Measurements from ENCODE around the gene OVOL1. TPM values are rescaled to one million over a fixed set of nuclear protein-coding genes. Genes with fewer than 3 reads are reported as not detected.

Gene OVOL1
- total RNA-seq, 1 experiment from 2014 or later: not detected

GRCh38 chr11:65796726-65797601, 10.1 kb downstream of the OVOL1 start:
- DNase-seq: no peak
- Histone ChIP-seq H3K9me3 (no peaks in the 10 kb centered on the region), H3K4me3 (no peak overlapping the region), H3K36me3 (no peaks in the 10 kb centered on the region), H3K27me3 (no peaks in the 10 kb centered on the region)

- H3K9me3 ChIP-seq: no peaks in the 10 kb centered on the region
- H3K4me3 ChIP-seq: no peak overlapping the region
- DNase-seq: no peak
- H3K36me3 ChIP-seq: no peaks in the 10 kb centered on the region
- no peaks in the 10 kb centered on the region; the same call in 1 of the 2 replicates for H3K27me3 ChIP-seq
Observed at GRCh38 chr11:65797711-65798110, 10.8 kb downstream of the OVOL1 start.

- H3K36me3 ChIP-seq: no peaks in the 10 kb centered on the region
- no peak for DNase-seq
- peaks cover 5% of the 10 kb centered on the region; the same call in 1 of the 2 replicates for H3K27me3 ChIP-seq
- H3K9me3 ChIP-seq: no peaks in the 10 kb centered on the region
- no peak overlapping the region for H3K4me3 ChIP-seq
Observed at GRCh38 chr11:65798882-65799281, 12.0 kb downstream of the OVOL1 start.

GRCh38 chr11:65801153-65801987, 14.5 kb downstream of the OVOL1 start:
- DNase-seq: no peak
- H3K4me3 ChIP-seq: no peak overlapping the region
- no peaks in the 10 kb centered on the region for H3K9me3 ChIP-seq
- no peaks in the 10 kb centered on the region for H3K36me3 ChIP-seq
- H3K27me3 ChIP-seq: peaks cover 8% of the 10 kb centered on the region; the same call in 1 of the 2 replicates

DNA sequence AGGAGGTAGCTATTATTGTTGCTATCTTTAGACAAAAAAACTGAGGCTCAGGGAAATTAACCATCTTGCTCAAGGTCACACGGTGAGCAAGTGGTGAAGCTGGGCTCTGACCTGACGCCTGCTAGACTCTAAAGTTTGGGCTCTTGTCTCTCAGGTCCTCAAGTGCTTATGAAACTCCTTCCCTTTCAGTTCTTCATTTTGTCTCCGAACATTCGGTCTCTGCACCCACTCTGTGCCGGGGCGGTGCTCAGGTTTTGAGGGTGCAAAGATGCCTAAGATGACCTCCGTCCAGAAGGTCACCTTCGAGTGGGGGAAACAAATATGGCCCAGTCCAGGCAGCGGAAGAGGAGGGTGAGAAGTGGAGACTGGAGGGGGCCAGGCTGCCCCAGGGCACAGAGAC, 16.0 kb downstream of the OVOL1 start:
- H3K36me3 ChIP-seq: no peaks in the 10 kb centered on the region
- H3K4me3 ChIP-seq: no peak overlapping the region
- DNase-seq: no peak
- H3K9me3 ChIP-seq: no peaks in the 10 kb centered on the region
- H3K27me3 ChIP-seq: peaks cover 8% of the 10 kb centered on the region; the same call in 1 of the 2 replicates

- no peak for DNase-seq
- Histone ChIP-seq H3K27me3 (peaks cover 8% of the 10 kb centered on the region; the same call in 1 of the 2 replicates), H3K36me3 (no peaks in the 10 kb centered on the region), H3K4me3 (no peak overlapping the region), H3K9me3 (no peaks in the 10 kb centered on the region)
Observed at GRCh38 chr11:65803797-65804492, 17.1 kb downstream of the OVOL1 start.

DNA sequence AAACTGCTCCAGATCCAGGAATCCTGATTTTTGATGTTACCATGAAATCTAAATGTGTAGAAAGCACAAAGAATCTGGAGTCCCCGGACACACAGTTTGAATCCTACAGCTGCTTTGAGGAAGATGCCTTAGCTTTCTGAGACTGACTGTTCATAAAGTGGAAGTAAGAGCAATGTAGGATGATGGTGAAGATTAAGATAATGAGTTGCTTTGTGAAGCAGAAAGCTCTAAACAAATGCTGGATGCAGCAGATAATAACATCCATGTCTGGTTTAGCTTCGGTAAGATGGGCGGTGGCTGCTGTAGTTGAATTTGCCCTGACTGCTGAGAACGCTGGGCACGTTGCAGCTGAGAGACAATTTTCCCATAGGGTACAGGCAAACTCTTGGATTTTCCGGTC, 20.1 kb downstream of the OVOL1 start:
- Histone ChIP-seq H3K36me3 (no peaks in the 10 kb centered on the region), H3K4me3 (no peak overlapping the region), H3K27me3 (peaks cover 11% of the 10 kb centered on the region; the same call in 1 of the 2 replicates), H3K9me3 (no peaks in the 10 kb centered on the region)
- DNase-seq: no peak

DNA sequence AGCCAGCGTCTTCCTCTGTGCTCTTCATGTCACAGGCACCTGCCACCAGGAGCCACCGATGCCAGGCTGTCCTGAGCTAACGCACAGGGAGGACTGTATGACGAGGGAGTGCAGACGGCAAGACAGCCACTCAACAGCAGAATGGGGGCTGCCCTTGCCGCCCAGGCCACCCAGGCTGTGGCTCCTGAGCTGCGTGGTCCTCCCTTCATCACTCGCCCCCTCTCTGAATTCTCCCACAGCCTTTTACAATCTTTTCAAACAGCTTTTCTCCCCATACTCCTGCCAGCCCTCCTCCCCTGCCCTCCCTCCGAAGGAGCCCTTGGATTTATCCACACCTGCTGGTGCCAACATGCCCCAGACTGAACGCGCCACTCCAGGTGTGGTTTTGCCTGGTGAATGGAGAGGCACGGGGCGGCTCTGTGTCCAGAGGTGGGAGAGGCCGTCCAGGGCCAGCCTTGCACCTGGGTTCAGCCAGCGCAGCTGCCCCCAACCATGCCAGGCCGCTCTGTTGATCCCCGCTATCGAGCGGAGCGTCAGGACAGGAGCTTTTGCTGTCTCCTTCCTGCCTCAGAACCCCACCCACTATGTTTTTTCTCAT, 22.0 kb downstream of the OVOL1 start:
- Histone ChIP-seq H3K27me3 (peaks cover 6% of the 10 kb centered on the region; the same call in 1 of the 2 replicates), H3K4me3 (no peak overlapping the region), H3K36me3 (no peaks in the 10 kb centered on the region), H3K9me3 (no peaks in the 10 kb centered on the region)
- DNase-seq: no peak

GRCh38 chr11:65809496-65809895, 22.6 kb downstream of the OVOL1 start:
- peaks cover 3% of the 10 kb centered on the region; the same call in 1 of the 2 replicates for H3K27me3 ChIP-seq
- H3K4me3 ChIP-seq: no peak overlapping the region
- H3K36me3 ChIP-seq: no peaks in the 10 kb centered on the region
- no peaks in the 10 kb centered on the region for H3K9me3 ChIP-seq
- no peak for DNase-seq

- Histone ChIP-seq H3K4me3 (no peak overlapping the region), H3K27me3 (peaks cover 3% of the 10 kb centered on the region; the same call in 1 of the 2 replicates), H3K9me3 (no peaks in the 10 kb centered on the region), H3K36me3 (no peaks in the 10 kb centered on the region)
- DNase-seq: no peak
Observed at GRCh38 chr11:65810046-65810868, 23.4 kb downstream of the OVOL1 start.

- Histone ChIP-seq H3K4me3 (no peak overlapping the region), H3K9me3 (no peaks in the 10 kb centered on the region), H3K27me3 (peaks cover 3% of the 10 kb centered on the region; the same call in 1 of the 2 replicates), H3K36me3 (no peaks in the 10 kb centered on the region)
- DNase-seq: no peak
Observed at GRCh38 chr11:65811764-65812475, 25.1 kb downstream of the OVOL1 start.

DNA sequence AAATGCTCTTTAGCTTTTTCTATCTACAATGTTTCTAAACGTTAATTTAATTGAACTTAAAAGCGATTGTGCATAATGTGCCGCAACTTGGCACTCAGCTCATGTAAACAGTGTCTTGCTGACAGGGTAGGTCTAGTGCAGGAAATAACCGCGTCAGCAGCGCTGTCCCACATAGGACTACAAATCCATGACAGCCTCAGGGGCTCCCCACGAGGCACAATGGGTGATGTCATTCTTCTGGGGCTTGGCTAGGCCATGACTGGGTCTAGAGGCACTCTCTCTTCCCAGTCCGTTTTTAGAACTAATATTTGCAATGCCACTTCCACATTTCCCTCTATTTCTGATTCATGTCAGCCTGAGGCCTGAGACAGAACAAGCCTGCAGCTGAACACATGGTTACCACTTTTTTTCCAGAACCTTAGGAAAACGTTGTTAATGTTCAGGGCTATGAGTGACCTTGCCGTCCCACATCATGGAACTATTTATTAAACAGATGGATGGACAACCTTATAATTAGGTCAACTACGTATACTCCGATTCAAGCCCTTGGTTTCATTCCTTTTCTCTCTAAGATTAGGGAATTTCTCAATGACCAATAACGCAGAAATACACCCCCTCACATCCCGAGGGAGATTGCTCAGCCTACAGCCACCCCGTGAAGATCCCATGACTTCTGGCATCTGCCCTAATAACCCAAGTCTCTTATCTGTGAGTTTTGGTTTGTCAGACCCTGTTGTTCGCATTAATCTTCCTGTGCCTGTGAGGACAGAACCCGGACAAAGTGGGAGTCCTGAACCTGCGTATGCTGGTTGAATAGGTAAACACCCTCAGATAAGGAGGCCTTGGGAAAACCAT, 27.5 kb downstream of the OVOL1 start:
- DNase-seq: no peak
- Histone ChIP-seq H3K9me3 (no peaks in the 10 kb centered on the region), H3K4me3 (no peak overlapping the region), H3K27me3 (peaks cover 3% of the 10 kb centered on the region; the same call in 1 of the 2 replicates), H3K36me3 (no peaks in the 10 kb centered on the region)

GRCh38 chr11:65814986-65815565, 28.2 kb downstream of the OVOL1 start:
- no peaks in the 10 kb centered on the region for H3K36me3 ChIP-seq
- no peaks in the 10 kb centered on the region for H3K27me3 ChIP-seq
- H3K9me3 ChIP-seq: no peaks in the 10 kb centered on the region
- no peak overlapping the region for H3K4me3 ChIP-seq
- no peak for DNase-seq

- H3K9me3 ChIP-seq: no peaks in the 10 kb centered on the region
- no peak overlapping the region for H3K4me3 ChIP-seq
- DNase-seq: no peak
- no peaks in the 10 kb centered on the region for H3K36me3 ChIP-seq
- no peaks in the 10 kb centered on the region for H3K27me3 ChIP-seq
Observed at GRCh38 chr11:65816696-65817095, 29.8 kb downstream of the OVOL1 start.

Data from MG63 (cell line).